ENCODE data around the gene TESK2. TPM values are rescaled to one million over a fixed set of nuclear protein-coding genes. Genes with fewer than 3 reads are reported as not detected.

Gene TESK2
- total and polyA plus RNA-seq, 2 of the 13 experiments (the other 11 are each of a cell fraction or from before 2014, with no cell fraction given) = 5.5 to 9.6 TPM

DNA sequence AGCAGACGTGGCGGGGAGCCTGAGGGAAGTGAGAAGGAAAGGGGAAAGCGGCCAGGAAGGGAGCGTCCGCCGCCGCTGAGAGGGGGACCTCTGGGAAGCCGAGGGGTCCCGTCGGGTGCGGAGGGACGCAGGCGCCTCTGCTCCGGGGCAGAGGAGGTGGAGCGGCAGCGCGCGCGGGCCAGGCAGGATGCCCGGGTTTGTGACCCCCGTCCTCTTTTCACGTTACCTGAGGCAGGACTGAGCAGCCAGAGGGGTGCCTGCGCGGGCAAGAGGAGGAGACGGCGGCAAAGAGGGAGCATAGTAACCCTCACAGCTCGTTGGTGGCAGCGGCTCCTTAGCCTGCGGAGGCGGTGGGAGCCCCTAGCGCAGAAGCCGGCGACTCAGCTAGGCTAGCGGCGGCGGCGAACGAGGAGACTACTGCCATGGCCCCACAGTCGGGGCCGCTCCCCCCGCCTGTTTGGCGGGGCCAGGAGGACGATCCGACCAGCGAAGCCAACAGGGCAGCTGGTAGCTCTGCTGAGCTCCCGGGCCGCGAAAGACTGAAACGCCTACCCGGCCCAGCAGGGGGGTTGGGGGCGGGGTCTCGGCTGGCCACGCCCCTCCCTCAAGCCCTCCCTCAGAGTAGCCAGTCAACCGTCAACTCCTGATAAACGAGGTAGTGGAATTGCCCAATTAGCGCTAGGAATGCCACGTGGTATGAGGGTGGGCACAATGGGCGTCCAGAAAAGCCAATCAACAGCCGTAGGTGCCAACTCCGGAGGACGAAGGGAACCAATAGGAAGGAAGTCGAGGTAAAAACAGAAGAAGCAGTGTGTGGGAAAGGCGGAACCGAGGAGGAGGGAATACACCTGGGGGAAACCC is at the start of gene TESK2 (continued):
- TF ChIP-seq, protein P1, sequence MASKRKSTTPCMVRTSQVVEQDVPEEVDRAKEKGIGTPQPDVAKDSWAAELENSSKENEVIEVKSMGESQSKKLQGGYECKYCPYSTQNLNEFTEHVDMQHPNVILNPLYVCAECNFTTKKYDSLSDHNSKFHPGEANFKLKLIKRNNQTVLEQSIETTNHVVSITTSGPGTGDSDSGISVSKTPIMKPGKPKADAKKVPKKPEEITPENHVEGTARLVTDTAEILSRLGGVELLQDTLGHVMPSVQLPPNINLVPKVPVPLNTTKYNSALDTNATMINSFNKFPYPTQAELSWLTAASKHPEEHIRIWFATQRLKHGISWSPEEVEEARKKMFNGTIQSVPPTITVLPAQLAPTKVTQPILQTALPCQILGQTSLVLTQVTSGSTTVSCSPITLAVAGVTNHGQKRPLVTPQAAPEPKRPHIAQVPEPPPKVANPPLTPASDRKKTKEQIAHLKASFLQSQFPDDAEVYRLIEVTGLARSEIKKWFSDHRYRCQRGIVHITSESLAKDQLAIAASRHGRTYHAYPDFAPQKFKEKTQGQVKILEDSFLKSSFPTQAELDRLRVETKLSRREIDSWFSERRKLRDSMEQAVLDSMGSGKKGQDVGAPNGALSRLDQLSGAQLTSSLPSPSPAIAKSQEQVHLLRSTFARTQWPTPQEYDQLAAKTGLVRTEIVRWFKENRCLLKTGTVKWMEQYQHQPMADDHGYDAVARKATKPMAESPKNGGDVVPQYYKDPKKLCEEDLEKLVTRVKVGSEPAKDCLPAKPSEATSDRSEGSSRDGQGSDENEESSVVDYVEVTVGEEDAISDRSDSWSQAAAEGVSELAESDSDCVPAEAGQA (IDR thresholded peaks at IDR 0.05; ENCODE audit: low read depth) = no peak
- TF ChIP-seq, protein P1 (CRISPR knock-in tag; IDR thresholded peaks at IDR 0.05; ENCODE audit: borderline replicate concordance) = no peak
- TF ChIP-seq, protein P2, sequence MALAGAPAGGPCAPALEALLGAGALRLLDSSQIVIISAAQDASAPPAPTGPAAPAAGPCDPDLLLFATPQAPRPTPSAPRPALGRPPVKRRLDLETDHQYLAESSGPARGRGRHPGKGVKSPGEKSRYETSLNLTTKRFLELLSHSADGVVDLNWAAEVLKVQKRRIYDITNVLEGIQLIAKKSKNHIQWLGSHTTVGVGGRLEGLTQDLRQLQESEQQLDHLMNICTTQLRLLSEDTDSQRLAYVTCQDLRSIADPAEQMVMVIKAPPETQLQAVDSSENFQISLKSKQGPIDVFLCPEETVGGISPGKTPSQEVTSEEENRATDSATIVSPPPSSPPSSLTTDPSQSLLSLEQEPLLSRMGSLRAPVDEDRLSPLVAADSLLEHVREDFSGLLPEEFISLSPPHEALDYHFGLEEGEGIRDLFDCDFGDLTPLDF (CRISPR knock-in tag; IDR thresholded peaks at IDR 0.05) = no peak
- TF ChIP-seq ZNF335 (CRISPR knock-in tag; IDR thresholded peaks at IDR 0.05) = no peak
- TF ChIP-seq PAX8 (CRISPR knock-in tag; IDR thresholded peaks at IDR 0.05; ENCODE audit: borderline replicate concordance) = no peak
- TF ChIP-seq ZFX (CRISPR knock-in tag; IDR thresholded peaks at IDR 0.05; ENCODE audit: low read depth) = peak; percentile 75
- TF ChIP-seq ZSCAN25 (CRISPR knock-in tag; IDR thresholded peaks at IDR 0.05) = no peak
- no peak for TF ChIP-seq PAF1 (CRISPR knock-in tag; IDR thresholded peaks at IDR 0.05)
- no peak for TF ChIP-seq HNRNPH1 (optimal IDR thresholded peaks at IDR 0.05; ENCODE audit: low read depth, low read length)
- no peak for TF ChIP-seq ZNF672 (CRISPR knock-in tag; IDR thresholded peaks at IDR 0.05)
- TF ChIP-seq PRDM10 (CRISPR knock-in tag; IDR thresholded peaks at IDR 0.05; ENCODE audit: low read depth) = peak; percentile 78
- no peak for TF ChIP-seq SP140L (CRISPR knock-in tag; IDR thresholded peaks at IDR 0.05; ENCODE audit: borderline replicate concordance)
- TF ChIP-seq ZNF670 (CRISPR knock-in tag; IDR thresholded peaks at IDR 0.05; ENCODE audit: borderline replicate concordance) = no peak
- TF ChIP-seq, protein P3, sequence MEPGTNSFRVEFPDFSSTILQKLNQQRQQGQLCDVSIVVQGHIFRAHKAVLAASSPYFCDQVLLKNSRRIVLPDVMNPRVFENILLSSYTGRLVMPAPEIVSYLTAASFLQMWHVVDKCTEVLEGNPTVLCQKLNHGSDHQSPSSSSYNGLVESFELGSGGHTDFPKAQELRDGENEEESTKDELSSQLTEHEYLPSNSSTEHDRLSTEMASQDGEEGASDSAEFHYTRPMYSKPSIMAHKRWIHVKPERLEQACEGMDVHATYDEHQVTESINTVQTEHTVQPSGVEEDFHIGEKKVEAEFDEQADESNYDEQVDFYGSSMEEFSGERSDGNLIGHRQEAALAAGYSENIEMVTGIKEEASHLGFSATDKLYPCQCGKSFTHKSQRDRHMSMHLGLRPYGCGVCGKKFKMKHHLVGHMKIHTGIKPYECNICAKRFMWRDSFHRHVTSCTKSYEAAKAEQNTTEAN (CRISPR knock-in tag; conservative IDR thresholded peaks at IDR 0.05) = no peak
- TF ChIP-seq TAF15 (IDR thresholded peaks at IDR 0.05; ENCODE audit: low read depth, low read length, poor library complexity, severe bottlenecking) = no peak
- TF ChIP-seq KMT2B (CRISPR knock-in tag; IDR thresholded peaks at IDR 0.05) = peak; percentile 51; the same call in 1 of the 2 replicates
